Measurements from ENCODE around the gene PDLIM1.
A peak's percentile ranks its signal among the peaks of the same experiment; 100 is the strongest.
"Not testable (repeated sequence)": the region's sequence is repeated elsewhere in the genome, so short reads cannot be mapped to it uniquely, and the experiment has no call there.

PDLIM1 gene

DNA sequence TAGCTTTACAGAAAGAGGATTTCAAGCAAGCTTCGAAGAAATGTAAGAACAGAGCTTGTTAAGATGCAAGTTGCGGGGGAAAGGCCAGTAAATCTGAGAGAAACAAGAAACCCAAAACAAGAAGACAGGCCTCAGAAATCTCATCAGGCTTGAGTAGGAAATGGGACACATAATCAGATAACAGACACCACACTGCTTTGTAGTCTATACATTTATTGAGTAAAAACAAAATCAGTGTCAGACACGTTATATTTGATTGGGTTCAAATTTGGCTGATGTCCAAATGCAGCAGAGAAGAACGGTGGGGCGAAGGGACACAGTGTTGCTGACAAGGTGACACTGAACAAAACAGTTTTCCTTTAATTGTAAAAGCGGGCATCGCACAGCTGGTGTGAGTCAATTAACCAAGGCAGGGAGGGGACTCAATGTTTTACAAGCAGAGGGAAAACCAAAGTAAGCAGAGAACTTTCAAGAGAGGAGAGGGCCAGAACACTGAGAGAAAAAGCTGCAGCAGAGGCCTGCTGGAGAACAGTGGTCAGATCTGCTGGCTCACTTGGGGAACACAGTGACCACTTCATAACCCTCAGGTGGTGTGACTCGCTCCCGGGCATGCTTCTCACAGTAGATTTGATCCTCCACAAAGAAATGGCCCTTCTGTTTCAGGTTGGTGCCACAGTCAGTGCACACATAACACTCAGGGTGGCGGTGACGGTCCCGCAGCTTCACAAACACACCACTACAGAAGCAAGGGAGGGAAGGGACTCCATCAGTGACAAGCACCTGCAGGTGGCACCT lies 53.2 kb downstream of the PDLIM1 start:
- TF ChIP-seq, protein P1, sequence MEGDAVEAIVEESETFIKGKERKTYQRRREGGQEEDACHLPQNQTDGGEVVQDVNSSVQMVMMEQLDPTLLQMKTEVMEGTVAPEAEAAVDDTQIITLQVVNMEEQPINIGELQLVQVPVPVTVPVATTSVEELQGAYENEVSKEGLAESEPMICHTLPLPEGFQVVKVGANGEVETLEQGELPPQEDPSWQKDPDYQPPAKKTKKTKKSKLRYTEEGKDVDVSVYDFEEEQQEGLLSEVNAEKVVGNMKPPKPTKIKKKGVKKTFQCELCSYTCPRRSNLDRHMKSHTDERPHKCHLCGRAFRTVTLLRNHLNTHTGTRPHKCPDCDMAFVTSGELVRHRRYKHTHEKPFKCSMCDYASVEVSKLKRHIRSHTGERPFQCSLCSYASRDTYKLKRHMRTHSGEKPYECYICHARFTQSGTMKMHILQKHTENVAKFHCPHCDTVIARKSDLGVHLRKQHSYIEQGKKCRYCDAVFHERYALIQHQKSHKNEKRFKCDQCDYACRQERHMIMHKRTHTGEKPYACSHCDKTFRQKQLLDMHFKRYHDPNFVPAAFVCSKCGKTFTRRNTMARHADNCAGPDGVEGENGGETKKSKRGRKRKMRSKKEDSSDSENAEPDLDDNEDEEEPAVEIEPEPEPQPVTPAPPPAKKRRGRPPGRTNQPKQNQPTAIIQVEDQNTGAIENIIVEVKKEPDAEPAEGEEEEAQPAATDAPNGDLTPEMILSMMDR (IDR thresholded peaks at IDR 0.05; ENCODE audit: low read length, missing control alignments) = no peak
- H3K4me3 ChIP-seq (replicated peaks; ENCODE audit: low read depth, low read length) = no peak overlapping the region
- DNase-seq (ENCODE audit: low read depth) = no peak

DNA sequence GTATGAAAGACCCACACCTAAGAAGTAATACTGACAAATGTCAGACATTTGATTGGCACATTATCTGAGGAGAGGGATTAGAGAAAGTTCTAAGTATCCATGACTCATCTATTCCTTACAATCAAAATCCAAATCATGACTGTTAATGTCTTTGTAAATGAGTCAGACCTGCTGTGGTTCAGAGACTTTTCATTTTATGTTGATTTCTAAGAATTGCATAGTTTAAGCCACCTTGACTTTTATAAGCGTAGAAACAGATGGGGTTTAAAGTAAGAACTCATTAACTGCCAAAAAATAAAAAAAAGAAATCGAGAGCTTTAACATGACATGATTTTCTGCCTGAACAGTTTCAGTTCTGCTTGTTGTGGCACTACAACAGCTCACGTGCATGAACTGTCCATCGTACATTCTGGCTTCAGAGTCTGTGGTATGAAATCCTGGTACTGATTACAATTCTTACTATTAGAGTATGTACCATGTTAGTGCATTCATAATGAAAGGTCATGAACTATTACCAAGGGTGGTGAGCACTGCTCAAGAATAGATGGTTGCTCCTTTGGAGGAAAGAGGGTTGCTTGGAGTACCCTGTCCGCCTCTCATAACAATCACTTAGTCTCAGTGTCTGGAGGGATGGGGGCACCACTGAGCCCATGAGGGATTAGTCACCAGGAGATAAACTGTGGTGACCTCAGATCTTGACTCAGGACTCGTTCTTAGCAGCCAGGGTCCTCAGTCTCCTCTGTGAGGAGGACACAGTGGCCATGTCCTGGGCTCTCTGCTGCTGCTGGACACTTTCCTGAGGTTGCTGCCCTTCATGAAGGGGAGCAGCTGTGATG lies 54.5 kb downstream of the PDLIM1 start:
- H3K4me3 ChIP-seq (replicated peaks; ENCODE audit: low read depth, low read length) = no peak overlapping the region
- TF ChIP-seq, protein P1 (IDR thresholded peaks at IDR 0.05; ENCODE audit: low read length, missing control alignments) = no peak
- DNase-seq (ENCODE audit: low read depth) = peak; percentile 43

DNA sequence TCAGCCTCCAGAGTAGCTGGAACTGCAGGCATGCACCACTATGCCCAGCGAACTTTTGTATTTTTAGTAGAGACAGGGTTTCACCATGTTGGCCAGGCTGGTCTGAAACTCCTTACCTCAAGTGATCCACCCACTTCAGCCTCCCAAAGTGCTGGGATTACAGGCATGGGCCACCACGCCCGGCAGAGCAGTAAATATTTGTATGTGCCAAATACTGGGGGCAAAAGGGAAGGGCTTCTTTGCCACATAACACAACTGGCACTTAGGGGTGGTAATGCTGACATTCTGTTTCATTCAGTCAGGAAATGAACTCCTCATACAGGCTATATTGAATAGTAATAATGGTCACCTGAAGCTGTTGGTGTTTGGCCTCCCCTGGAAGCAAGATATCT lies 55.1 kb downstream of the PDLIM1 start:
- TF ChIP-seq, protein P1 (IDR thresholded peaks at IDR 0.05; ENCODE audit: low read length, missing control alignments) = no peak
- H3K4me3 ChIP-seq (replicated peaks; ENCODE audit: low read depth, low read length) = no peak overlapping the region
- DNase-seq (ENCODE audit: low read depth) = no peak

DNA sequence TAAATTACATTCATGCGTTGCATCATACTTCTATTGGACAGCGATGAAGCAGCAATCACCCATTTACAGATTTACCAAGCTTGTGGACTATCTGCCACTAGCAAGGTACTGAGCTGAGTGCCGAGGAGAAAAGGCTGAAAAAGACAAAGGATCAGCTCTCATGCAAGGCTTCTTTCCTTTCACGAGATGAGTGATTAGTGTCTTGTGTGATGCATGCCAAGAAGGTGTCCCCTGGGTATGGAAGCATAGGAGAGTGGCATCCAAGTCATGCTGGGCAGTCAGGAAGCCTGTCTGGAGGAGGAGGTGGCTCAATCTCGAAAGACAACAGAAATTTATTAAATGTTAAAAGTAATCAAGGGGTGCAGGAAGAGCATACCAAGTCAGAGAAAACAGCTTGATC lies 55.9 kb downstream of the PDLIM1 start:
- DNase-seq (ENCODE audit: low read depth) = no peak
- no peak overlapping the region for H3K4me3 ChIP-seq (replicated peaks; ENCODE audit: low read depth, low read length)
- TF ChIP-seq, protein P1 (IDR thresholded peaks at IDR 0.05; ENCODE audit: low read length, missing control alignments) = no peak

DNA sequence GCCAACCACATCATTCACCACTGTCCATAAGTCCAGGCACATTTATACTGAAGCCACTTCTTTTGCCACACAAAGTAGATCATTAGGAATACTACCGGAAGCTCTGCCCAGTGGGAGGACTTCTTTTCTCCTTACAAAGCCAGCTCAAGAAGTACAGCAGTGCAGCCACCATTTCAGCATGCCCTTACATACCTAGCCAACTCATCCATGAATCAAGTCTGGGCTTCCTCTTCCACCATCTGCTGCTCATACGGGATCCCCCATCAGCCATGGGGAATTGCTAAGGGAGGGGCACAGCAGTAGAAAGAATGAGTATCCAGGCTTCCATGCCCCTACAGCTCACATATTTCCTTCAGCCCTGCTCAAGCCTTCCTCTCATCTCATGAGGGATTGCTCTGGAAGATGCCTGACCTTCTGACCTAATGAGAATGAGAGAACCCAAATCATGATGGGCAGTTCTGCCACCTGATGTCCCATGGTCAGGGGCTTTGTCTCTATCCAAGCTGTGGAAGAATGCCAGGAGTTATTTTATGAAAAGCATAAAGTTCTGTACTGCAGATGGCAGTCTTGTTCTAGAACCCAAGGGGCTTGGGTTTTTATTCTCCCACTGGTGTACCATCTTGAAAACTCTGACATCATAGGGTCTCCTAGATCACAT lies 57.3 kb downstream of the PDLIM1 start:
- TF ChIP-seq, protein P1 (IDR thresholded peaks at IDR 0.05; ENCODE audit: low read length, missing control alignments) = no peak
- no peak for DNase-seq (ENCODE audit: low read depth)
- no peak overlapping the region for H3K4me3 ChIP-seq (replicated peaks; ENCODE audit: low read depth, low read length)

DNA sequence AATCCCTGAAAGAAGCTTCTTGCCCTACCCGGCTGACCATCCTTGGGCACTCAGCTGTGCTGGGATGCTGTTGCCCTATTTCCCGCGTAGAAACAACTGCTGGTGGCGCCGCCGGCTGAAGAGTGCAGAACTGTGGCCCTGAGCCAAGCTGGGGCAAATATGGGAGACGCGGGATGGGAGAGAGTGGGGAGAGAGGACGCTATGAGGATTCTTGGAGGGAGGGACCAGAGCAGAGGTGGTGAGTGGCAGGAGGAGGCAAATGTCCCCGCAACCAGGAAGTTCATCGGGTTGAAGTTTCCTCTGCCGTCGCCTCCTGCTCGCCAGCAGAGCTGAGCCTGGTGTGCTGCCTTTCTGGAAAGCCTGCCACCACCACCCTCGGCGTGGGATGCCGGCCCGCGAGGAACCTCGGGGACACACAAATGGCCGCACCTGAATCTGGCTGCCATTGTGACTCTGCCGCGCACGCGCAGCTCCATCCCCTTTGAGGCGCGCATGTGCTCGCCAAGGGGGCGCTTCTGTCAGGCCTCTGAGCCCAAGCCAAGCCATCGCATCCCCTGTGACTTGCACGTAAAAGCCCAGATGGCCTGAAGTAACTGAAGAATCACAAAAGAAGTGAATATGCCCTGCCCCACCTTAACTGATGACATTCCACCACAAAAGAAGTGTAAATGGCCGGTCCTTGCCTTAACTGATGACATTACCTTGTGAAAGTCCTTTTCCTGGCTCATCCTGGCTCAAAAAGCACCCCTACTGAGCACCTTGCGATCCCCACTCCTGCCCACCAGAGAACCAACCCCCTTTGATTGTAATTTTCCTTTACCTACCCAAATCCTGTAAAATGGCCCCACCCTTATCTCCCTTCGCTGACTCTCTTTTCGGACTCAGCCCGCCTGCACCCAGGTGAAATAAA lies 59.9 kb downstream of the PDLIM1 start:
- H3K4me3 ChIP-seq (replicated peaks; ENCODE audit: low read depth, low read length); DNase-seq (ENCODE audit: low read depth): not testable (repeated sequence)
